GM19193 (cell line): Measurements from ENCODE around the gene CGA.

Experiments used
- POLR2A ChIP-seq: IDR thresholded peaks from 4 replicates; pipeline ENCODE4 v1.6.1; 2011; ENCODE audit not compliant: insufficient read depth, insufficient read length; ENCODE audit errors: extremely low read depth

Gene CGA

GRCh38 chr6:87095087-87095509 is at the start of gene CGA:
Gene CGA, minus strand, starts transcription at chr6:87095106. Its CDS starts 6,906 bp downstream, at chr6:87088200.
- TF ChIP-seq POLR2A, result no peak

GRCh38 chr6:87139236-87139635 is 44.3 kb upstream of the CGA start:
- no peak for TF ChIP-seq POLR2A

- TF ChIP-seq POLR2A, result no peak
These were observed 42.1 kb upstream of the CGA start for GRCh38 chr6:87136963-87137362.

GRCh38 chr6:87127737-87128136 is 32.8 kb upstream of the CGA start:
- TF ChIP-seq POLR2A, result no peak

GRCh38 chr6:87126501-87126900 is 31.6 kb upstream of the CGA start:
- TF ChIP-seq POLR2A, result no peak

GRCh38 chr6:87124074-87124473 is 29.2 kb upstream of the CGA start:
- no peak for TF ChIP-seq POLR2A

GRCh38 chr6:87122477-87122876 is 27.6 kb upstream of the CGA start:
- TF ChIP-seq POLR2A, result no peak

- no peak for TF ChIP-seq POLR2A
These were observed 23.1 kb upstream of the CGA start for GRCh38 chr6:87118054-87118453.

GRCh38 chr6:87116922-87117321 is 22.0 kb upstream of the CGA start:
- TF ChIP-seq POLR2A, result no peak

- no peak for TF ChIP-seq POLR2A
These were observed 20.7 kb upstream of the CGA start for GRCh38 chr6:87115402-87116135.

- no peak for TF ChIP-seq POLR2A
These were observed 15.7 kb upstream of the CGA start for GRCh38 chr6:87110636-87111035.

- TF ChIP-seq POLR2A, result no peak
These were observed 10.9 kb upstream of the CGA start for GRCh38 chr6:87105823-87106222.

- no peak for TF ChIP-seq POLR2A
These were observed 9.8 kb upstream of the CGA start for GRCh38 chr6:87104667-87105066.

- no peak for TF ChIP-seq POLR2A
These were observed 9.2 kb upstream of the CGA start for GRCh38 chr6:87103977-87104601.

- TF ChIP-seq POLR2A, result no peak
These were observed 7.3 kb upstream of the CGA start for GRCh38 chr6:87102151-87102621.

GRCh38 chr6:87101067-87101466 is 6.2 kb upstream of the CGA start:
- TF ChIP-seq POLR2A, result no peak
